CD4-positive, alpha-beta T cell (primary cell): ENCODE results near the gene ELK4. TPM values are rescaled to one million over a fixed set of nuclear protein-coding genes. Genes with fewer than 3 reads are reported as not detected.
A peak's percentile ranks its signal among the peaks of the same experiment; 100 is the strongest.

Source experiments
- ATAC-seq: fragments of 200-7000 bp; cut with Tn5 transposase; one replicate; pipeline ENCODE4 v1.10.0; 2022; ENCODE audit warnings: mild to moderate bottlenecking; ENCODE audit not compliant: poor library complexity
- CTCF ChIA-PET: fragments of 350-600 bp; sonication (Branson Sonifier 250); formaldehyde crosslinking; loops from one replicate; lab custom pipeline; 2021; ENCODE audit warnings: antibody characterized with exemption, inconsistent platforms; lab: Charles Lee
- POLR2A ChIA-PET: fragments of 350-600 bp; sonication (Branson Sonifier 250); formaldehyde crosslinking; loops from one replicate; lab custom pipeline; 2021; ENCODE audit warnings: antibody characterized with exemption, inconsistent platforms; lab: Charles Lee
- DNase-seq, 14 experiments: peaks; one replicate each; pipeline ENCODE4 v3.0.0-alpha.2; 2013 to 2020; ENCODE audit warnings: mixed read lengths in 2 of 14
- H3K27ac ChIP-seq, 2 donors: one replicate each; pipeline versions ENCODE4 v1.5.1 to v1.7.0; 2013; ENCODE audit warnings: low read length in 2 of 2, low read depth in 1 of 2, mild to moderate bottlenecking in 1 of 2
- H3K27me3 ChIP-seq, 2 experiments: 1 replicate in 1 of 2; 2 replicates in 1 of 2; pipeline versions ENCODE4 v1.6.1 to v1.7.0; 2013; ENCODE audit warnings: low read length in 2 of 2, control low read depth in 1 of 2, mild to moderate bottlenecking in 1 of 2, moderate library complexity in 1 of 2; ENCODE audit not compliant: insufficient read depth in 2 of 2, control insufficient read depth in 1 of 2
- H3K36me3 ChIP-seq: one replicate; pipeline ENCODE4 v1.6.1; 2013; ENCODE audit warnings: low read length, control low read depth; ENCODE audit not compliant: insufficient read depth
- H3K4me1 ChIP-seq: one replicate; pipeline ENCODE4 v1.6.1; 2013; ENCODE audit warnings: low read length, control low read depth; ENCODE audit not compliant: insufficient read depth
- H3K4me3 ChIP-seq: one replicate; pipeline ENCODE4 v1.5.1; 2013; ENCODE audit warnings: mild to moderate bottlenecking, low read length, moderate library complexity
- H3K9me3 ChIP-seq, 2 experiments: 1 replicate in 1 of 2; 2 replicates in 1 of 2; pipeline versions ENCODE4 v1.6.1 to v1.7.0; 2013; ENCODE audit warnings: low read length in 2 of 2, mild to moderate bottlenecking in 2 of 2, control low read depth in 1 of 2, moderate library complexity in 1 of 2; ENCODE audit not compliant: control insufficient read depth in 1 of 2, insufficient read depth in 1 of 2
- H3K27ac Mint-ChIP-seq: one replicate; pipeline ENCODE4 v1.8.0; 2020; ENCODE audit warnings: mixed read lengths
- H3K27me3 Mint-ChIP-seq: one replicate; pipeline ENCODE4 v1.8.0; 2021; ENCODE audit warnings: mixed read lengths
- H3K36me3 Mint-ChIP-seq: one replicate; pipeline ENCODE4 v1.8.0; 2021; ENCODE audit warnings: low read depth, mixed read lengths
- H3K4me1 Mint-ChIP-seq: one replicate; pipeline ENCODE4 v1.8.0; 2021; ENCODE audit warnings: low read depth, mixed read lengths
- H3K4me3 Mint-ChIP-seq: one replicate; pipeline ENCODE4 v1.8.0; 2020; ENCODE audit warnings: mild to moderate bottlenecking, mixed read lengths
- H3K9me3 Mint-ChIP-seq: one replicate; pipeline ENCODE4 v1.8.0; 2020; ENCODE audit warnings: mixed read lengths
- CTCF ChIP-seq: fragments of 200-600 bp; IDR thresholded peaks from one replicate; pipeline ENCODE4 v1.8.0; 2022; ENCODE audit warnings: antibody characterized with exemption, mild to moderate bottlenecking
- intact Hi-C, 2 experiments: fragments of 100-400 bp; cut with DNase I in 1 of 2; cut with micrococcal nuclease in 1 of 2; formaldehyde crosslinking; loops; one replicate each; pipeline versions ENCODE4 v1.15.1 to v1.9.0; 2023 to 2025; cut with DNase I, micrococcal nuclease
- total RNA-seq, 174 experiments: library from RNA in 2 of 174; stranded (reverse) in 2 of 174; gene quantifications; one replicate each; pipeline ENCODE4 v1.2.3 and lab custom pipeline; 2021 to 2026

ELK4 gene
- total RNA-seq, 2 experiments from 2014 or later = 145 to 154 TPM

GRCh38 chr1:205570173-205570501 is 61.7 kb downstream of the ELK4 start:
- TF ChIP-seq CTCF = no peak
- no peak overlapping the region for H3K27ac Mint-ChIP-seq
- peaks cover 61% of the 10 kb centered on the region for H3K27me3 Mint-ChIP-seq
- Histone ChIP-seq H3K27me3 (peaks cover 32 to 58% of the 10 kb centered on the region in 2 experiments), H3K4me3 (no peak overlapping the region), H3K27ac (no peak overlapping the region), H3K36me3 (no peaks in the 10 kb centered on the region), H3K9me3 (peaks cover 0 to 3% of the 10 kb centered on the region in 2 experiments), H3K4me1 (peaks cover 6% of the 10 kb centered on the region)
- ChIA-PET POLR2A (no interaction called here), CTCF (interaction anchor here (0.7 kb wide), 1 partner anchor 22 kb away, joined by 4 read pairs; no protein-coding TSS in a partner anchor)
- intact Hi-C loops = no loop called here
- ATAC-seq (no peak), DNase-seq (no peak)
- no peaks in the 10 kb centered on the region for H3K36me3 Mint-ChIP-seq
- no peaks in the 10 kb centered on the region for H3K9me3 Mint-ChIP-seq
- H3K4me1 Mint-ChIP-seq = no peaks in the 10 kb centered on the region
- H3K4me3 Mint-ChIP-seq = no peak overlapping the region

- Mint-ChIP-seq H3K4me3 (no peak overlapping the region), H3K36me3 (no peaks in the 10 kb centered on the region), H3K27me3 (peaks cover 62% of the 10 kb centered on the region), H3K9me3 (no peaks in the 10 kb centered on the region), H3K4me1 (no peaks in the 10 kb centered on the region), H3K27ac (no peak overlapping the region)
- Histone ChIP-seq H3K36me3 (no peaks in the 10 kb centered on the region), H3K4me3 (no peak overlapping the region), H3K9me3 (peaks cover 0 to 3% of the 10 kb centered on the region in 2 experiments), H3K4me1 (peaks cover 6% of the 10 kb centered on the region), H3K27me3 (peaks cover 32 to 59% of the 10 kb centered on the region in 2 experiments), H3K27ac (no peak overlapping the region)
- intact Hi-C loops = no loop called here
- ChIA-PET POLR2A (no interaction called here), CTCF (interaction anchor here (1.3 kb wide), 1 partner anchor 23 kb away, joined by 3 read pairs; no protein-coding TSS in a partner anchor)
- no peak for DNase-seq
- ATAC-seq = no peak
- no peak for TF ChIP-seq CTCF
Measured at GRCh38 chr1:205569411-205570172, 62.2 kb downstream of the ELK4 start.

GRCh38 chr1:205568469-205569361 is 63.1 kb downstream of the ELK4 start:
- H3K4me1 Mint-ChIP-seq = no peaks in the 10 kb centered on the region
- H3K27ac ChIP-seq = no peak overlapping the region
- no peak overlapping the region for H3K27ac Mint-ChIP-seq
- peak in 2 of 14 experiments; percentile 16 to 32 for DNase-seq
- H3K4me3 ChIP-seq = no peak overlapping the region
- H3K9me3 Mint-ChIP-seq = no peaks in the 10 kb centered on the region
- ChIA-PET CTCF (interaction anchor here (1.3 kb wide), 1 partner anchor 23 kb away, joined by 3 read pairs; no protein-coding TSS in a partner anchor), POLR2A (interaction anchor here (0.6 kb wide), 1 partner anchor 74 kb away, joined by 3 read pairs; no protein-coding TSS in a partner anchor)
- no peak for TF ChIP-seq CTCF
- intact Hi-C loops = no loop called here
- H3K36me3 ChIP-seq = no peaks in the 10 kb centered on the region
- H3K36me3 Mint-ChIP-seq = no peaks in the 10 kb centered on the region
- H3K9me3 ChIP-seq = peaks cover 0 to 3% of the 10 kb centered on the region in 2 experiments
- H3K27me3 Mint-ChIP-seq = peaks cover 71% of the 10 kb centered on the region
- peaks cover 37 to 66% of the 10 kb centered on the region in 2 experiments for H3K27me3 ChIP-seq
- no peak for ATAC-seq
- H3K4me1 ChIP-seq = peaks cover 6% of the 10 kb centered on the region
- peak overlapping the region; percentile 69 for H3K4me3 Mint-ChIP-seq
